RWPE1 (cell line): ENCODE results near the gene SYNJ2.

Source experiments
- CTCF ChIA-PET: fragments of 350-600 bp; sonication (Branson Sonifier 250); formaldehyde crosslinking; extraction: SDS; loops from one replicate; lab custom pipeline; 2021; lab: Yijun Ruan, JAX
- POLR2A ChIA-PET: fragments of 400-600 bp; formaldehyde crosslinking; extraction: SDS; loops from one replicate; lab custom pipeline; 2020; ENCODE audit warnings: antibody characterized with exemption; ENCODE audit not compliant: low non-redundant PET; lab: Yijun Ruan, JAX
- DNase-seq: peaks from one replicate; pipeline ENCODE4 v3.0.0; 2012; ENCODE audit warnings: low spot score
- H3K27ac ChIP-seq: fragments of 450-650 bp; 2 replicates; pipeline ENCODE4 v1.5.1; 2017
- CTCF ChIP-seq: fragments of 450-650 bp; conservative IDR thresholded peaks from 2 replicates; pipeline ENCODE4 v1.5.1; 2017; ENCODE audit warnings: low read depth, mild to moderate bottlenecking

Gene SYNJ2

GRCh38 chr6:158017621-158018040 is 36.0 kb downstream of the SYNJ2 start:
- POLR2A ChIA-PET, result no interaction called here
- H3K27ac ChIP-seq, result no peak overlapping the region
- DNase-seq, result no peak
- CTCF ChIA-PET, result interaction anchor here (0.6 kb wide), 1 partner anchor 28 kb away, joined by 3 read pairs; no protein-coding TSS in a partner anchor
- no peak for TF ChIP-seq CTCF

- POLR2A ChIA-PET, result no interaction called here
- H3K27ac ChIP-seq, result no peak overlapping the region
- DNase-seq, result no peak
- CTCF ChIA-PET, result interaction anchor here (0.5 to 0.8 kb wide), 3 partner anchors 19 to 624 kb away, joined by 3 to 4 read pairs (median 3); no protein-coding TSS in a partner anchor
- no peak for TF ChIP-seq CTCF
These were observed 36.5 kb downstream of the SYNJ2 start for GRCh38 chr6:158018041-158018771.

GRCh38 chr6:158018851-158019361 is 37.2 kb downstream of the SYNJ2 start:
- CTCF ChIA-PET, result interaction anchor here (0.5 to 0.8 kb wide), 3 partner anchors 19 to 623 kb away, joined by 3 to 4 read pairs (median 3); no protein-coding TSS in a partner anchor
- TF ChIP-seq CTCF, result no peak

GRCh38 chr6:158019416-158019815 is 37.8 kb downstream of the SYNJ2 start:
- H3K27ac ChIP-seq, result no peak overlapping the region
- TF ChIP-seq CTCF, result no peak
- DNase-seq, result no peak
- ChIA-PET POLR2A (no interaction called here), CTCF (interaction anchor here (0.7 kb wide), 1 partner anchor 29 kb away, joined by 3 read pairs; no protein-coding TSS in a partner anchor)

More at GRCh38 chr6:158018851-158019361, 37.2 kb downstream of the SYNJ2 start:
- POLR2A ChIA-PET, result no interaction called here
- no peak for DNase-seq
- no peak overlapping the region for H3K27ac ChIP-seq

- no peak for TF ChIP-seq CTCF
- DNase-seq, result no peak
- POLR2A ChIA-PET, result no interaction called here
- H3K27ac ChIP-seq, result no peak overlapping the region
- CTCF ChIA-PET, result no interaction called here
These were observed 38.6 kb downstream of the SYNJ2 start for GRCh38 chr6:158020272-158020711.

- no peak for TF ChIP-seq CTCF
- ChIA-PET POLR2A (no interaction called here), CTCF (no interaction called here)
- DNase-seq, result no peak
- H3K27ac ChIP-seq, result no peak overlapping the region
These were observed 39.1 kb downstream of the SYNJ2 start for GRCh38 chr6:158020811-158021210.
